GM19351 (cell line): ENCODE measurements around the gene GPR108.
A peak's percentile ranks its signal among the peaks of the same experiment; 100 is the strongest.
"Not testable (repeated sequence)": the region's sequence is repeated elsewhere in the genome, so short reads cannot be mapped to it uniquely, and the experiment has no call there.

Experiments used
- ATAC-seq: cut with Tn5 transposase; IDR thresholded peaks from one replicate; pipeline ENCODE4 v1.9.1; 2021; ENCODE audit warnings: mild to moderate bottlenecking, moderate library complexity; ENCODE audit not compliant: unreplicated experiment

Gene GPR108

GRCh38 chr19:6737284-6737872 lies at the start of gene GPR108:
GPR108 (minus strand) TSS chr19:6737580; CDS start chr19:6737576, 4 bp downstream.
- ATAC-seq = peak; percentile 59

- no peak for ATAC-seq
Measured at GRCh38 chr19:6779206-6779605, 41.8 kb upstream of the GPR108 start.

GRCh38 chr19:6778386-6778785 lies 41.0 kb upstream of the GPR108 start:
- ATAC-seq = no peak

GRCh38 chr19:6777434-6777833 lies 40.1 kb upstream of the GPR108 start:
- ATAC-seq = no peak

- no peak for ATAC-seq
Measured at GRCh38 chr19:6776999-6777398, 39.6 kb upstream of the GPR108 start.

GRCh38 chr19:6776045-6776444 lies 38.7 kb upstream of the GPR108 start:
- not testable (repeated sequence) for ATAC-seq

- no peak for ATAC-seq
Measured at GRCh38 chr19:6774821-6775707, 37.7 kb upstream of the GPR108 start.

- ATAC-seq = no peak
Measured at GRCh38 chr19:6773323-6773931, 36.0 kb upstream of the GPR108 start.

- no peak for ATAC-seq
Measured at GRCh38 chr19:6772866-6773322, 35.5 kb upstream of the GPR108 start.

- ATAC-seq = no peak
Measured at GRCh38 chr19:6772028-6772865, 34.9 kb upstream of the GPR108 start, which contains the start of gene VAV1. VAV1 (plus strand) TSS chr19:6772708; CDS start chr19:6772808, 100 bp downstream.

GRCh38 chr19:6771648-6772027 lies 34.3 kb upstream of the GPR108 start:
- ATAC-seq = not testable (repeated sequence)

- no peak for ATAC-seq
Measured at GRCh38 chr19:6769006-6769619, 31.7 kb upstream of the GPR108 start.

- ATAC-seq = no peak
Measured at GRCh38 chr19:6768236-6768785, 30.9 kb upstream of the GPR108 start.

- ATAC-seq = peak; percentile 70
Measured at GRCh38 chr19:6767357-6768235, 30.2 kb upstream of the GPR108 start, which contains the start of gene SH2D3A. SH2D3A (minus strand) TSS chr19:6767435; CDS start chr19:6763748, 3,687 bp downstream.

GRCh38 chr19:6767081-6767356 lies 29.6 kb upstream of the GPR108 start:
- ATAC-seq = peak; percentile 31

- ATAC-seq = no peak
Measured at GRCh38 chr19:6766357-6767080, 29.1 kb upstream of the GPR108 start.

- no peak for ATAC-seq
Measured at GRCh38 chr19:6765738-6766356, 28.5 kb upstream of the GPR108 start.

- not testable (repeated sequence) for ATAC-seq
Measured at GRCh38 chr19:6762253-6762797, 24.9 kb upstream of the GPR108 start.
